Right lobe of liver (tissue), 4 donors: ENCODE results near the gene CHRNA5.

Experiments used
- POLR2A ChIP-seq: fragments of 450-650 bp; IDR thresholded peaks from one replicate; pipeline ENCODE4 v1.6.1; 2017; ENCODE audit warnings: antibody characterized with exemption, mild to moderate bottlenecking
- TF ChIP-seq, protein P1 (sequence below), 4 donors: fragments of 200-600 bp in 3 of 4; fragments of 450-650 bp in 1 of 4; IDR thresholded peaks; one replicate each; pipeline versions ENCODE4 v1.5.1 to v1.8.0; 2016 to 2022; ENCODE audit warnings: antibody characterized with exemption in 4 of 4, mild to moderate bottlenecking in 2 of 4
- donor health status: DM: no; HTN: no; CAD: no.
- donor health status: DM: no; HTN: no; CAD: no.
- donor health status: DM: no; HTN: yes; CAD: no.

DNA sequence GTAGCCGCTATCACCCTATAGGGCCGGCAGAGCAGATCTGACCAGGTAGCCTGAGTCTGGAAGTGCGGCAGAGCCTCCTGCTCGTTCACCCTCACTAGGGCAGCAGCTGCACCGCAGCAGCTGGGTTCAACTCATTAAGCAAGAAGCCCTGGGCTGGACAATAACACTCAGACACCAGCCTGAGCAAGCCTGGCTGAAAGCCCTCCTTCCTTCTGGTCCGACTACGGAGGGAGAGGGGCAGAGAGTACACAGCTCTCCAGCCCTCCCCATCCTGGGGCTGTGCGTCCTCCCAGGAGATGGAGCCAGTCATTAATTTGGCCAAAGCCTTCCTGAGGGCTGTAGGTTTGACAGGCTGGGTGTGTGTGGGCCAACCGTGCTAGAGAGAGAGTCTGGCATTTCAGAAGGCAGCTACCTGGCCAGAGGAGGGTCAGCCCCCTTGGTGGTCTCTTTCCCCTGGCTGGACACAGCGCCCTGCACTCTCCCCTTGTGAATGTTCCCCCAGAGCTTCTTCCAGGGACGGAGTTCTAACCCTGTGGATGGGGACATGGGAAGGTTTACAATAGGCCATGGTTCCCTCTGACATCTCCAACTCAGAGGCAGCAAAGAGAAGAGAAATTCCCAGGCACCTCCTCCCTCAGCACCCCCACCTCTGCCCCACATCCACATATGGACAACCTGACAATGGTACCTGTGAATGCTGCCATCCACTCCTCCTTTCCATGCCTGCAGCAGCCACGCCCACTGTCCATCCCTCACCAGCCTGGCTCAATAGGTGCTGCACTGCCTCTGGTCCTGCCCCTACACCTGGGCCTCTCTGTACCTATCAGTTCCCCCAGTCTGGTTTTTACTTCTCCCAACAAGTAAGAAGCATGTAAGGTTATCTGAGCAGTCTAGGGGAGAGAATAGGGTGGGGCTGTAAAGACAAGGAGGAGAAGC is 69.2 kb downstream of the CHRNA5 start:
- no peak for TF ChIP-seq POLR2A
- TF ChIP-seq, protein P1, sequence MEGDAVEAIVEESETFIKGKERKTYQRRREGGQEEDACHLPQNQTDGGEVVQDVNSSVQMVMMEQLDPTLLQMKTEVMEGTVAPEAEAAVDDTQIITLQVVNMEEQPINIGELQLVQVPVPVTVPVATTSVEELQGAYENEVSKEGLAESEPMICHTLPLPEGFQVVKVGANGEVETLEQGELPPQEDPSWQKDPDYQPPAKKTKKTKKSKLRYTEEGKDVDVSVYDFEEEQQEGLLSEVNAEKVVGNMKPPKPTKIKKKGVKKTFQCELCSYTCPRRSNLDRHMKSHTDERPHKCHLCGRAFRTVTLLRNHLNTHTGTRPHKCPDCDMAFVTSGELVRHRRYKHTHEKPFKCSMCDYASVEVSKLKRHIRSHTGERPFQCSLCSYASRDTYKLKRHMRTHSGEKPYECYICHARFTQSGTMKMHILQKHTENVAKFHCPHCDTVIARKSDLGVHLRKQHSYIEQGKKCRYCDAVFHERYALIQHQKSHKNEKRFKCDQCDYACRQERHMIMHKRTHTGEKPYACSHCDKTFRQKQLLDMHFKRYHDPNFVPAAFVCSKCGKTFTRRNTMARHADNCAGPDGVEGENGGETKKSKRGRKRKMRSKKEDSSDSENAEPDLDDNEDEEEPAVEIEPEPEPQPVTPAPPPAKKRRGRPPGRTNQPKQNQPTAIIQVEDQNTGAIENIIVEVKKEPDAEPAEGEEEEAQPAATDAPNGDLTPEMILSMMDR (IDR thresholded peaks at IDR 0.05): no peak
